Measurements from ENCODE around the gene TPST2.

TPST2 gene

GRCh38 chr22:26580240-26580962, 9.5 kb downstream of the TPST2 start:
- DNase-seq (ENCODE audit: low read depth): no peak

GRCh38 chr22:26579331-26579886, 10.5 kb downstream of the TPST2 start:
- DNase-seq (ENCODE audit: low read depth): no peak

- DNase-seq (ENCODE audit: low read depth): no peak
Observed at GRCh38 chr22:26577081-26577480, 12.9 kb downstream of the TPST2 start.

- no peak for DNase-seq (ENCODE audit: low read depth)
Observed at GRCh38 chr22:26576026-26576680, 13.8 kb downstream of the TPST2 start.

- no peak for DNase-seq (ENCODE audit: low read depth)
Observed at GRCh38 chr22:26574001-26574723, 15.8 kb downstream of the TPST2 start.

GRCh38 chr22:26573026-26573662, 16.8 kb downstream of the TPST2 start:
- peak; percentile 47 for DNase-seq (ENCODE audit: low read depth)

GRCh38 chr22:26570864-26571525, 18.9 kb downstream of the TPST2 start:
- no peak for DNase-seq (ENCODE audit: low read depth)

GRCh38 chr22:26570115-26570514, 19.8 kb downstream of the TPST2 start:
- no peak for DNase-seq (ENCODE audit: low read depth)

- DNase-seq (ENCODE audit: low read depth): no peak
Observed at GRCh38 chr22:26568207-26568706, 21.7 kb downstream of the TPST2 start.

GRCh38 chr22:26567610-26568009, 22.3 kb downstream of the TPST2 start:
- DNase-seq (ENCODE audit: low read depth): no peak

- no peak for DNase-seq (ENCODE audit: low read depth)
Observed at GRCh38 chr22:26566994-26567393, 22.9 kb downstream of the TPST2 start.

- DNase-seq (ENCODE audit: low read depth): no peak
Observed at GRCh38 chr22:26565889-26566288, 24.0 kb downstream of the TPST2 start.

- DNase-seq (ENCODE audit: low read depth): no peak
Observed at GRCh38 chr22:26565181-26565580, 24.8 kb downstream of the TPST2 start.

GRCh38 chr22:26564672-26565071, 25.3 kb downstream of the TPST2 start:
- DNase-seq (ENCODE audit: low read depth): no peak

GRCh38 chr22:26564181-26564580, 25.8 kb downstream of the TPST2 start:
- DNase-seq (ENCODE audit: low read depth): no peak

GRCh38 chr22:26563022-26563421, 26.9 kb downstream of the TPST2 start:
- no peak for DNase-seq (ENCODE audit: low read depth)

GRCh38 chr22:26561756-26562417, 28.0 kb downstream of the TPST2 start:
- DNase-seq (ENCODE audit: low read depth): no peak

GRCh38 chr22:26559961-26560575, 29.9 kb downstream of the TPST2 start:
- DNase-seq (ENCODE audit: low read depth): no peak

- DNase-seq (ENCODE audit: low read depth): no peak
Observed at GRCh38 chr22:26558248-26558895, 31.6 kb downstream of the TPST2 start.

- DNase-seq (ENCODE audit: low read depth): no peak
Observed at GRCh38 chr22:26556904-26557303, 33.0 kb downstream of the TPST2 start.
